Cardiac fibroblast (primary cell): ENCODE data around the gene TXN2.

Experiments
- DNase-seq, 2 donors: peaks; one replicate each; pipeline versions ENCODE4 v3.0.0 to v3.0.0-alpha.2; 2010; ENCODE audit warnings: low read depth in 2 of 2
- H3K4me3 ChIP-seq, 2 donors: replicated peaks in 1 of 2; 1 replicate in 1 of 2; 2 replicates in 1 of 2; pipeline ENCODE4 v1.5.1; 2011; ENCODE audit warnings: low read depth in 2 of 2, low read length in 2 of 2, mild to moderate bottlenecking in 2 of 2, moderate library complexity in 1 of 2
- CTCF ChIP-seq: IDR thresholded peaks from one replicate; pipeline ENCODE4 v1.5.1; 2011; ENCODE audit warnings: low read depth, mild to moderate bottlenecking, low read length, inconsistent platforms

Gene TXN2

GRCh38 chr22:36445158-36445668 is 36.2 kb downstream of the TXN2 start:
- DNase-seq: peak; percentile 92
- TF ChIP-seq CTCF: no peak
- peak overlapping the region in 1 of 2 donors; percentile 22 for H3K4me3 ChIP-seq

DNA sequence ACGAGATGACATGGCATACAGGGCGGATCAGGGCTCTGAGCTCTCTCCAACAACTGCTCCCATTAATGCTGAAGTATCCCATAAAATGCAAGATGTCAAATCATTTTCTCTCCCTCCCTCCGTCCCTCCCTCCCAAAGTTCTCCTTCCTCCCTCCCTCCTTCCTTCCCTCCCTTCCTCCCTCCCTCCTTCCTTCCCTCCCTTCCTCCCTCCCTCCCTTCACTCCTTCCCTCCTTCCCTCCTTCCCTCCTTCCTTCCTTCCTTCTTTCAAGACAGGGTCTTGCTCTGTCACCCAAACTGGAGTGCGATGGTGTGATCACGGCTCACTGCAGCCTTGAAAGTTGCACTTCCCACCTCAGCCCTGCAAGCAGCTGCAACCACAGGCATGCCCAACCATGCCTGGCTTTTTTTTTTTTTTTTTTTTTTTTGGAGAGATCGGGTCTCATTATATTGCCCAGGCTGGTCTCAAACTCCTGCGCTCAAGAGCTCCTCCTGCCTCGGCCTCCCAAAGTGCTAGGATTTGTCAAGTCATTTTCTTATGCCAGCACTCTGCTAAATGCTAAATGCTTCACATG is 38.2 kb downstream of the TXN2 start:
- no peak overlapping the region for H3K4me3 ChIP-seq
- no peak for DNase-seq
- TF ChIP-seq CTCF: no peak

DNA sequence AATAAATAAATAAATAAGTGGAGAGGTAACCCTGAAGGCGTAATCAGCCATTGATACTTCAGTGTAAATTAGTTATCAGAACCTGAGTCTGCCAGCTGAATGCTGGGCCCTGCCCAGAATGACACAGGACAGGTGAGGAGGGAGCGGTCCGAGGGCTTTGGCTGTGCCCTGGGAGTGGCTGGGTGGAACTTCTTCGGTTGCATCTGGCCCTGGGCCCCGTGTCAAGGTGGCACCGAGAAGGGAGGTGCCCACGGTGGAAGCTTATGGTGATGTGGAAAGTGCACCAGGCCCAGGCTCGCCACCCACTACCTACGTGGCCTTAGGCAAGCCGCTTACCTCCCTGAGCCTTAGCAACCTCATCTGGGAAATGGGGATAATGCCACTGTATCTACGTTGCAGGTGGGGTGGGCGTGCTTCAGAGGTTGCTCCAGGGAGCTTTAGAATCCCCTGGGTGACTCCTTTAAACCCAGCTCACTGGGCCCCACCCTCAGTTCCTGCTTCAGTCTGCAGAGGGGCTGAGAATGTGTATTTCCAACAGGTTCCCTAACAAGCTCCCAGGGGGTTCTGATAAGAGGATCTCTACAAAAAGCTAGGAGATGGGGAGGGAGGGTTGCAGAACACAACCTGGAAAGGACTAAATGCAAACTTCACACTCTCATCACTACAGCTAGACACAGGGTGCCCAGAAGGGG is 38.8 kb downstream of the TXN2 start:
- H3K4me3 ChIP-seq: no peak overlapping the region
- no peak for TF ChIP-seq CTCF
- DNase-seq: no peak

GRCh38 chr22:36440429-36441002 is 40.9 kb downstream of the TXN2 start:
- DNase-seq: no peak
- TF ChIP-seq CTCF: no peak
- H3K4me3 ChIP-seq: no peak overlapping the region

DNA sequence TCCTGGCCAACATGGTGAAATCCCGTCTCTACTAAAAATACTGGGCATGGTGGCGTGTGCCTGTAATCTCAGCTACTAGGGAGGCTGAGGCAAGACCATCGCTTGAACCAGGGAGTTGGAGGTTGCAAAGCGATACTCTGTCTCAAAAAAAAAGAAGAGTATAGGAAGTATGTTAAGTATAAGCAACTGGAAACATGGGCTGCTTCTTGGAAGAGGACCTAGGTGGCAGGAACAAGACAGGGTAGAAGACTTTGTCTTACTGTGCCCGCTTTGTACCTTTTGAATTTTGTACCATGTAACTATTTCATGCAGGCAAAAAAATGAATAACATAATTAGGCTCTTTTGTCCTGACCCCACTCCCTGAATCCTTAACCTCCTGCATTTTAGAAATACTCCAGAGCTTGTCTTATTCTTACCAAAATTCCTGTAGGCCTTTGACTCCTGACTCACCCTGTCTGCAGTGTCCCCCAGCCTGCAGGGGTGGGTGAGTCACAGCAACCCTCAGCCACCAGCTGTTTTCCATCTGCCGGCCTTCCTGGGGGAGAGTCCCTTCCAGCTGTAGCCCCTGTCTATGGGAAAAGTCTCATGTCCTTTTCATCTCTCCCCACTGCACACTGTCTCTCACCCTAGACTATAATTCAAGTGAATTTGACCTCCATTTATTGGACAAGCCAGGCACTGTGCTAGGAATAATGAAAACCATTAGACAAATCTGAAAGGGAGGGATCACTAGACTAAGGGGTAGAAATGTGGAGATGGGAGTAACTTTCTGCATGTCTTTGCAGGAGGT is 41.8 kb downstream of the TXN2 start:
- peak; percentile 89 to 96 for DNase-seq
- H3K4me3 ChIP-seq: no peak overlapping the region
- no peak for TF ChIP-seq CTCF

DNA sequence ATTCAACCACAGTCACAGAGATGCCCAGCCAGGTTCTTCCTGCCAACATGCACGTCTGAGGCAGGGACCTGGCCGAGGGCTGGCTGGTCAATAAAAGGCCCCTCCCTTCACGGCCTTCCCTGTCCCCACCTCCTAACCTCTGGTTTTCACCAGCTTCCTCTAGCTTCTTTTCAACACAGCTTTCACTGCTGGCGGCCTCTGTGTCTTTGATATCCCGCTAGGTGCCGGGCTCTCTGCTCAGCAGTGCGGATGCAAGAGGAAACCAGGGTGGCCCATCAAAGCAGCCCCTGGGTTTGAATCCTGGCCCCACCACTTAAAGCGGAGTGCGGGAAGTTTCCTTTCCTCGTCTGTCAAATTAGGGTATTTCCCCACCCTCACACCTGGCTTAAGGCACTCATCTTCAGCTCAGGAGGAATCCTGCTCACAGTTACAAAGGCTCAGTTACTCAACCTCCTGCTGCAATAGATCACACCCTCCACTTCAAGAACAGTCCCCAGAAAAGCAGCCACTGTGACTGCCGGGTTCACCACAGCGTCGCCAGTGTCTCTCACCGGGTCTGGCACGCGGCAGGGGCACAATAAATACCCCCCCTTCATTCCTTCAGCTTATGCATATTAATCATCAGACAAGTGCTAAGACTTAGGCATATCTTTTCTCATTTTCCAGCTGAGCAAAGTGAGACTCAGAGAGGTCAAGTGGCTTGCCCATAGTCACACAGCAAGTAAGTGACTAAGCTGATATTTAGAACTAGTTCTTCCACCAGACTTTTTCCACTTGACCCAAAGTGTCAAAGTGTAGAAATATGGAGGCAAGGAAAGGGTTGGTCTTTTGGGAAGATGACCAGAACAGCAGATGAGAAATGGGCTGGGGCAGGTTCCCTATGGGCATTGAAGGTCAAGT is 45.7 kb downstream of the TXN2 start:
- H3K4me3 ChIP-seq: no peak overlapping the region
- no peak for TF ChIP-seq CTCF
- DNase-seq: no peak
